Progenitor cell of endocrine pancreas (in vitro differentiated cells): Measurements from ENCODE around the gene NEURL3. TPM values are rescaled to one million over a fixed set of nuclear protein-coding genes. Genes with fewer than 3 reads are reported as not detected.

Experiments used
- DNase-seq: peaks from one replicate; pipeline ENCODE4 v3.0.0; 2021; ENCODE audit warnings: low spot score; ENCODE audit not compliant: unreplicated experiment
- H3K27ac Mint-ChIP-seq: 2 replicates; pipeline ENCODE4 v1.8.0; 2021; ENCODE audit warnings: mild to moderate bottlenecking, moderate library complexity, mixed read lengths
- H3K27me3 Mint-ChIP-seq: 2 replicates; pipeline ENCODE4 v1.8.0; 2021; ENCODE audit warnings: mixed read lengths
- H3K36me3 Mint-ChIP-seq: 2 replicates; pipeline ENCODE4 v1.8.0; 2022; ENCODE audit warnings: mixed read lengths; ENCODE audit not compliant: insufficient read depth
- H3K4me1 Mint-ChIP-seq: 2 replicates; pipeline ENCODE4 v1.8.0; 2021; ENCODE audit warnings: low read depth, mixed read lengths
- H3K4me3 Mint-ChIP-seq: 2 replicates; pipeline ENCODE4 v1.8.0; 2021; ENCODE audit warnings: low read depth, mild to moderate bottlenecking, moderate library complexity, mixed read lengths
- H3K9me3 Mint-ChIP-seq: 2 replicates; pipeline ENCODE4 v1.8.0; 2021; ENCODE audit warnings: low read depth, mixed read lengths
- CTCF ChIP-seq: fragments of 200-600 bp; sonication (generic); IDR thresholded peaks from one replicate; pipeline ENCODE4 v1.5.0; 2021; ENCODE audit warnings: antibody characterized with exemption, mild to moderate bottlenecking; ENCODE audit not compliant: unreplicated experiment
- total RNA-seq: library from RNA; stranded (reverse); gene quantifications from 2 replicates; pipeline ENCODE4 v1.2.1, GENCODE V29; 2021

Gene NEURL3
- total RNA-seq, 1 donor from 2014 or later = 0.86 TPM

GRCh38 chr2:96489663-96490062, 15.5 kb downstream of the NEURL3 start:
- Mint-ChIP-seq H3K27ac (no peak overlapping the region), H3K4me1 (peaks cover 6% of the 10 kb centered on the region), H3K9me3 (peaks cover 5% of the 10 kb centered on the region), H3K4me3 (no peak overlapping the region), H3K27me3 (peaks cover 12% of the 10 kb centered on the region), H3K36me3 (no peaks in the 10 kb centered on the region)
- no peak for TF ChIP-seq CTCF
- no peak for DNase-seq

- peaks cover 6% of the 10 kb centered on the region for H3K4me1 Mint-ChIP-seq
- no peak overlapping the region for H3K4me3 Mint-ChIP-seq
- no peak overlapping the region for H3K27ac Mint-ChIP-seq
- no peak for TF ChIP-seq CTCF
- DNase-seq = no peak
- peaks cover 12% of the 10 kb centered on the region for H3K27me3 Mint-ChIP-seq
- H3K9me3 Mint-ChIP-seq = peaks cover 3% of the 10 kb centered on the region
- no peaks in the 10 kb centered on the region for H3K36me3 Mint-ChIP-seq
Observed at GRCh38 chr2:96489261-96489660, 15.9 kb downstream of the NEURL3 start.

- H3K4me3 Mint-ChIP-seq = no peak overlapping the region
- no peaks in the 10 kb centered on the region for H3K9me3 Mint-ChIP-seq
- H3K27ac Mint-ChIP-seq = no peak overlapping the region
- no peak for DNase-seq
- TF ChIP-seq CTCF = no peak
- H3K36me3 Mint-ChIP-seq = no peaks in the 10 kb centered on the region
- peaks cover 15% of the 10 kb centered on the region for H3K27me3 Mint-ChIP-seq
- H3K4me1 Mint-ChIP-seq = peaks cover 6% of the 10 kb centered on the region
Observed at GRCh38 chr2:96486696-96487095, 18.5 kb downstream of the NEURL3 start.

- no peak for TF ChIP-seq CTCF
- DNase-seq = no peak
- H3K9me3 Mint-ChIP-seq = no peaks in the 10 kb centered on the region
- no peaks in the 10 kb centered on the region for H3K36me3 Mint-ChIP-seq
- H3K27ac Mint-ChIP-seq = peak overlapping the region; percentile 3
- peak overlapping the region; percentile 28 for H3K4me3 Mint-ChIP-seq
- peaks cover 15% of the 10 kb centered on the region for H3K27me3 Mint-ChIP-seq
- peaks cover 6% of the 10 kb centered on the region for H3K4me1 Mint-ChIP-seq
Observed at GRCh38 chr2:96485751-96486651, 19.2 kb downstream of the NEURL3 start.

GRCh38 chr2:96485350-96485749, 19.8 kb downstream of the NEURL3 start:
- H3K4me1 Mint-ChIP-seq = peaks cover 6% of the 10 kb centered on the region
- no peak overlapping the region for H3K4me3 Mint-ChIP-seq
- H3K36me3 Mint-ChIP-seq = no peaks in the 10 kb centered on the region
- H3K27me3 Mint-ChIP-seq = peaks cover 15% of the 10 kb centered on the region
- no peak for DNase-seq
- H3K9me3 Mint-ChIP-seq = no peaks in the 10 kb centered on the region
- TF ChIP-seq CTCF = no peak
- H3K27ac Mint-ChIP-seq = no peak overlapping the region
